ENCODE results near the gene ZBTB46. TPM values are rescaled to one million over a fixed set of nuclear protein-coding genes. Genes with fewer than 3 reads are reported as not detected.
"Not testable (repeated sequence)": the region's sequence is repeated elsewhere in the genome, so short reads cannot be mapped to it uniquely, and the experiment has no call there.

Gene ZBTB46
- polyA plus RNA-seq, 5 donors, result 8.0 to 15.7 (median 10.3) TPM

DNA sequence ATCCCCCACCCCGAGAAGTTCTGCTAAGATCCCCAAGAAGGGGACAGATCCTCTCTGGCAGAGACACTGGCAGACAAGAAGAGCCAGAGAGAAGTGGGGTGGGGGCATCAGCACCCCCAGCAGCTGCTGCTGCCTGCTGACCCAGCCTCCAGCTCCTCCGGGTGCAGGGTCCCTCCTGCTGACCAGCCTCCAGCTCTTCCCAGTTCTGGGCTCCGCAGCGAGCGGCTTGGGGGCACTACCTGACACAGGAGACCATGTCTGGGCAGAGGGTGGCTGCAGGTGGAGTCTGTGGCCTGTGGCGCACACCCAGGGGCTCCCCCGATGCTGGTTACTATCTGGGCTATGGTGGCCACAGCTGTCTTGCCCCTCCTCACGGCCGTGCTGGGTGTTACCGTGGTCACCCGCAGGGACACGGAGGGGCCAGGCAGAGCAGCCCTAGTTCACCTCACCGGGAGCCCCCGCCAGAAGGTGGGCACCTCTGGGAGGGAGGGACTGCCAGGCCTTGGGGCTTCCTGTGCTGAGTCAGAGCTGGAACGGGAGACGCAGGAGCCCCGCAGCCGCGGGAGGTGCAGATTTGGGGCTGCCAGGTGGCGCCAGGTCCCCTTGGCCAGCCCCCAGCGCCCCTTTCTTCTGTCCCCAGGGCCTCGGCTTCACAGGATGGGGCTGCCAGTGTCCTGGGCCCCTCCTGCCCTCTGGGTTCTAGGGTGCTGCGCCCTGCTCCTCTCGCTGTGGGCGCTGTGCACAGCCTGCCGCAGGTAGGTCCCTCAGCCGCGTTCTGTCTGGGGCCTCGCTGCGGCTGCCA lies 94.0 kb downstream of the ZBTB46 start:
- no peak for DNase-seq

DNA sequence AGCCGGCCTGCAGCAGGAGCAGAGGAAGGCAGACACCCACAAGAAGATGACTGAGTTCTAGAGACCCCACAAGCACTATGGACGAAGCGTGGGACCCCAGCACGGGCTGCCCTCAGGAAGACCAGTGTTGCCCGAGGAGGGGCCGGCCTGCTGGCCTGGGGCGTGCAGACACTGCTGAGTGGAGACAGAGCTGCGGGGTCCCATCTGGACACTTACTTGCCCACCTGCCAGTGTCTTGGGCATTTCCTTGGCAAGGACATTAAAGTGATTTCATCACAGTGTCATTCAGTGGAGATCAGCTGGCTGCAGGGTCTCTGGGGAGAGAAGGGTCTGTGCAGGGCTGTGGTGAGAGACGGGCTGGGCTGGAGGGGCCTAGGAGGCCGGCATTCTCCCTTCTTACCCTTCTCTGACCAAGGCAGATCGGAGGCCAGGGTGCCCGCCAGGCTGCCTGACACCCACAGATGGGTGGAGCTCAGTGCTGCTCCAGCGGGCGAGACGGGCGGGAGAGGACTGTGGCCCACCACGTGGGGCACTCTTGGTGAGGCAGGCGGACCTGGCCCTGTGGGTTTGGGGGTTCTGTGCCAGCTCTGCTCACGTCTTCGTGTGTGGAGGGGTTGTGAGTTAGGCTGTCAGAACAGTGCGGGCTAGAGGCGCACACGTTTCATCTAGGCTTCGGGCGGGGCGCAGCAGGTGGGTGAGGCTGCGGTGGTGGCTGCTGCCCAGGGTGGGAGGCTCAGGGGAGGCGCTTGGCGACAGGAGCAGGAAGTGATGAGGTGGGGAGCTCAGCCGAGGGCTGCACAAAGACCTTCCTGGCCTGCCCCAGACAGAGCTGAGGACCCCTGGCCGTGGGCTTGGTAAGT lies 95.0 kb downstream of the ZBTB46 start, which contains the start of gene LIME1:
LIME1 (plus strand) TSS at position 806 of the 860 bp plus-strand sequence. CDS start 886 bp downstream, outside the sequence.
- DNase-seq, result no peak

- DNase-seq, result no peak
Measured at GRCh38 chr20:63734946-63735858, 95.9 kb downstream of the ZBTB46 start.

DNA sequence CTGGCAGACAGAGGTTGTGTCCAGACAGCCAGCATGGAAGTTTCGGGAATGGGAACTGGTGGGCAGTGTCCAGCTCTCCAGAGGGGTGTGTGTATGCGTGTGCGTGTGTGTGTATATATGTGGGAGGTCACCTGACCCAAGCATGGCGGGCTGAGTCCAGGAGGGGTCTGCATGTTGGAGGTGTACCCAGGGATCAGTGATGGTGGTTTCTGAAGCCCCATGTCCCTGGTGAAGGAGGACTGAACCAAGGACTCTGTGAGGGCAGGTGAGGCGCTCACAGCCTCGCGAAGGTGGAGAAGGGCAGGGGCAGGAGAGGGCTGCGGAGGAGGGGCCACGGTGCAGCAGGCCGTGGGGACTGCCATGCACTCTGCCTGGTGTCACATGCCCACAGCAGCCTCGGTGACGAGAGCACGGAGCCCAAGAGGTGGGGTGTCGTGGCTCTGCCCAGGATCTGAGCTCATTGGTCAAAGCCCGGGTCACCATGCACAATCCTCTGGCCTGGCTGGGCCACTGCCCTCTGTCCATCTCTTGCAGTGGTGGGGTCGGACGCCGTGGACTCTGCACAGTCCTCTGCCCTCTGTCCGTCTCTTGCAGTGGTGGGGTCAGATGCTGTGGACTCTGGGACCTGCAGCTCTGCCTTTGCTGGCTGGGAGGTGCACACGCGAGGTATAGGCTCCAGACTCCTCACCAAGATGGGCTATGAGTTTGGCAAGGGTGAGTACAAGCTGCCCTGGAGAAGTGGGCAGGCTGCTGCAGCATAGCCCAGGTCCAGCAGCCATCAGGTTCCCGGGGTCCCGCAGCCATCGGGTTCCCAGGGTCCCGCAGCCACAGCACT lies 96.7 kb downstream of the ZBTB46 start:
- DNase-seq, result no peak

GRCh38 chr20:63733579-63734081 lies 97.4 kb downstream of the ZBTB46 start:
- DNase-seq, result no peak

DNA sequence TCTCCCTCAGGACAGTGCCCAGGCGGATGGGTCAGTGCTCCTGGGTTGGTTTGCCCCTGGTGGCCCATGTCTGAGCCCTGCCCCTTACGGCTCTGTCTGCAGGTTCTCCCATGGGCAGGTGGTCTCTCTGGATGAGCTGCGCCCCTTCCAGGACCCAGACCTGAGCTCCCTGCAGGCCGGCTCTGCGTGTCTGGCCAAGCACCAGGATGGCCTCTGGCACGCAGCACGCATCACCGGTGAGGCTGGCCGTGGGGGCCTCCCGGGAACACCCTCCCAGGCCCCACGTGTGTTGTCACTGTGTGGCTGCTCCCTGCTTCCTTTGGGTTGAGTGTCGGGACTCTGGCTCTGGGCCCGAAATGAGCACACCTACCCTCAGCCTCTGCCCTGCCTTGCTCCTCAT lies 97.9 kb downstream of the ZBTB46 start:
- DNase-seq, result no peak

DNA sequence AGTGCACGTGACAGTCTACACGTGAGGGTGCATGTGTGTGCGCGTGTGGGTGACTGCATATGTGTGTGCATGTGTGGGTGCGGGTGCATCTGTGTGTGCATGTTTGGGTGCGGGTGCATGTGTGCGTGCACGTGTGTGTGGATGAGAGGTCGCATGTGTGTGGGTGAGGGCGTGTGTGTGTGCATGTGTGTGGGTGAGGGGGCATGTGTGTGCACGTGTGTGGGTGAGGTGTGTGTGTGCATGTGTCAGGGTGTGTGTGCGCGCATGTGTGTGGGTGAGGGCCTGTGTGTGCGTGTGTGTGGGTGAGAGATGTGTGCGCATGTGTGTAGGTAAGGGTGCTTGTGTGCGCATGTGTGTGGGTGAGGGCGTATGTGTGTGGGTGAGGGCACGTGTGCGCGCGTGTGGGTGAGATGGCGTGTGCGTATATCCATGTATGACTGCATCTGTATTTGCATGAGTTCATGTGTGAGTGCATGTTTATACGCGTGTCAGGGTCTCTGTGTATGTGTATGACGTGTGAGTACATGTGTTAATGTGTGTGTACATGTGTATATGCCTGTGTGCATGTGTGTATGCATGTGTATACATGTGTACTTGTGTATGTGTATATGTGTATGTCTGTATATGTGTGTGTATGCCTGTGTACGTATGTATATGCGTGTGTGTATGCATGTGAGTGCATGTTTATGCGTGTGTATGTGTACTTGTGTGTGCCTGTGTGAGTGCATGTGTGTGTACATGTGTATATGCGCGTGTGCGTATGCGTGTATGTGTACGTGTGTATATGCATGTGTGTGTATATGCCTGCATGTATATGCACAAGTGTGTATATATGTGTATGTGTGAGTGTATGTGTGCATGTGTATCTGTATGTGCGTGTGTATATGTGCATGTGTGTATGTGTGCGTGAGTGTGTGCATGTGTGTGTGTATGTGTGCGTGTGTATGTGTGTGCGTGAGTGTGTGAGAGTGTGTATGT lies 98.7 kb downstream of the ZBTB46 start:
- no peak for DNase-seq

DNA sequence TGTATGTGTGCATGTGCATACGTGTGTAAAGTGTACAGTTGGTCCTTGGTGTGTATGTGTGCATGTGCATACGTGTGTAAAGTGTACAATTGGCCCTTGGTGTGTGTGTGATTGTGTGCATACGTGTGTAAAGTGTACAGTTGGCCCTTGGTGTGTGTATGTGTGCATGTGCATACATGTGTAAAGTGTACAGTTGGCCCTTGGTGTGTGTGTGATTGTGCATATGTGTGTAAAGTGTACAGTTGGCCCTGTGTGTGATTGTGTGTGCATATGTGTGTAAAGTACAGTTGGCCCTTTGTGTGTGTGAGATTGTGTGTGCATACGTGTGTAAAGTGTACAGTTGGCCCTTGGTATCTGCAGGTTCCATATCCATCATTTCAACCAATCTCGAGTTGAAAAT lies 99.7 kb downstream of the ZBTB46 start:
- no peak for DNase-seq

DNA sequence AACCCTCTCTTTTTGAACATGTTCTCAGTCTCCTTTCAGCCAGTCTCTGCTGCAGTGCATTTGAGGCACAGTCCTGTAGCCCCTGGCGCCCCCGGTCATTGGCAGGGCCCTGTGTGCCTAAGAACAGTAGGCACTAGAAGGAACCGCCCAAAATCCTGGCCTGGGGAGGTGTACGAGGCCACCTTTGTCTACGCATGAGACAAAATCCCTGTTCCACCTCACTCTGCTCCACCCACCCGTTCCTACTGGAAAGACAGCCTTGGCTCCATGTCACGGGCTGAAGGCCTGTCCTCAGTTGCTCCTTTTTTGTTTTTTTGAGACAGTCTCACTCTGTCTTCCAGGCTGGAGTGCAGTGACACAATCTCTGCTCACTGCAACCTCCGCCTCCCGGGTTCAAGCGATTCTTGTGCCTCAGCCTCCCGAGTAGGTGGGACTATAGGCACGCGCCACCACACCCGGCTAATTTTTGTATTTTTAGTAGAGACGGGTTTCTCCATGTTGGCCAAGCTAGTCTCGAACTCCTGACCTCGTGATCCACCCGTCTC lies 100.8 kb downstream of the ZBTB46 start:
- DNase-seq, result not testable (repeated sequence)

DNA sequence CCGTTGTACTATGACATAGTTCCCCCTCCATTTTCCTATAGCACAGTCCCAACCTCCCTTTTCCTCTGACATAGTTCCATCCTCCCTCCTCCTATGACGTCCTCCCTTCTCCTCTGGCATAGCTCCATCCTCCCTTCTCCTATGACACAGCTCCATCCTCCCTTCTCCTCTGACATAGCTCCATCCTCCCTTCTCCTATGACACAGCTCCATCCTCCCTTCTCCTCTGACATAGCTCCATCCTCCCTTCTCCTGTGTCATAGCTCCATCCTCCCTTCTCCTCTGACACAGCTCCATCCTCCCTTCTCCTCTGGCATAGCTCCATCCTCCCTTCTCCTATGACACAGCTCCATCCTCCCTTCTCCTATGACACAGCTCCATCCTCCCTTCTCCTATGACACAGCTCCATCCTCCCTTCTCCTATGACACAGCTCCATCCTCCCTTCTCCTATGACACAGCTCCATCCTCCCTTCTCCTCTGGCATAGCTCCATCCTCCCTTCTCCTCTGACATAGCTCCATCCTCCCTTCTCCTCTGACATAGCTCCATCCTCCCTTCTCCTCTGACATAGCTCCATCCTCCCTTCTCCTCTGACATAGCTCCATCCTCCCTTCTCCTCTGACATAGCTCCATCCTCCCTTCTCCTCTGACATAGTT lies 108.0 kb downstream of the ZBTB46 start:
- not testable (repeated sequence) for DNase-seq

GRCh38 chr20:63718996-63719395 lies 112.1 kb downstream of the ZBTB46 start:
- no peak for DNase-seq

DNA sequence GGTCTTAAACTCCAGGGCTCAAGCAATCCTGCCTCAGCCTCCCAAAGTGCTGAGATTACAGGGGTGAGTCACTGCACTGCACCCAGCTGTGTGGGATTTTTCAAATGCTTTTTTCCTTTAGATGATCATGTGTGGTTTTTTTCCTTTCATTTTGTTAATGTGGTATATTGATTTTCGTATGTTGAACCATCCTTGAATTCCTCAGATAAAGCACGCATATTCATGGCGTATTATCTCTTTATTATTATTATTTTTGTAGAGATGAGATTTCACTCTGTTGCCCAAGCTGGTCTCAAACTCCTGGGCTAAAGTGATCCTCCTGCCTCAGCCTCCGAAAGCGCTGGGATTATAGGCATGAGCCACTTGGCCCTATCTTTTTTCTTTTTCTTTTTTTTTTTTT lies 116.2 kb downstream of the ZBTB46 start:
- no peak for DNase-seq

DNA sequence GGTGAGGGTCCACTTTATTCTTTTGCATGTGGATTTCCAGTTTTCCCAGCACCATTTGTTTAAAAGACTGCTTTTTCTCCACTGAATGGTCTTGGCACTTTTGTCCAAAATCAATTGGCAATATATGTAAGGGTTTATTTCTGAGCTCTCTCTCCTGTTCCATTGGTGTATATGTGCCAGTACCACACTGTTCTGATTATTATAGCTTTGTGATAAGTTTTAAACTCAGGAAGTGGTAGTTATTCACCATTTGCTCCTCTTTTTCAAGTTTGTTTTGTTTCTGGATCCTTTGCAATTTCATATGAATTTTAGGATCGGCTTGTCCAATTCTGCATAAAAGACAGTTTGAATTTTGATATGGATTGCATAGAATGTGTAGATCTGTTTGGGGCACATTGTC lies 118.9 kb downstream of the ZBTB46 start:
- no peak for DNase-seq

- no peak for DNase-seq
Measured at GRCh38 chr20:63711085-63711645, 119.9 kb downstream of the ZBTB46 start.

DNA sequence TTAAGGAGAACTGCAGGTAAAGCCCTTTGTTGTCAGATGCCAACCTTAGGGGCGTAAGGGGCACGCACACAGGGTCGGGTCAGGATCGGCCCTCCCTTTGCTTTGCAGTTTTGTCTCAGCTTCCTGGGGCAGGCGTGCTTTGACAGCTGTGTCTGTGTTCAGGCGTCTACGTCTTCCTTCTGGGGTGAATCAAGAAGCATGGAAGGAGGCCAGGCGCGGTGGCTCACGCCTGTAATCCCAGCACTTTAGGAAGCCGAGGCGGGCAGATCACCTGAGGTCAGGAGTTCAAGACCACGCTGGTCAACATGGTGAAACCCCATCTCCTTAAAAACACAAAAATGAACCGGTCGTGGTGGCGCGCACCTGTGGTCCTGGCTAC lies 121.9 kb downstream of the ZBTB46 start:
- DNase-seq, result no peak

- no peak for DNase-seq
Measured at GRCh38 chr20:63708301-63709148, 122.5 kb downstream of the ZBTB46 start.
